GM19438 (cell line): ENCODE data around the gene TXNRD1.
"Not testable (repeated sequence)": the region's sequence is repeated elsewhere in the genome, so short reads cannot be mapped to it uniquely, and the experiment has no call there.

Source experiments
- ATAC-seq: cut with Tn5 transposase; IDR thresholded peaks from one replicate; pipeline ENCODE4 v1.9.1; 2021; ENCODE audit warnings: low read depth; ENCODE audit not compliant: unreplicated experiment

TXNRD1 gene

GRCh38 chr12:104189915-104190555, 25.5 kb upstream of the TXNRD1 start:
- no peak for ATAC-seq

GRCh38 chr12:104190641-104191176, 24.9 kb upstream of the TXNRD1 start:
- ATAC-seq, result no peak

GRCh38 chr12:104197264-104197663, 18.3 kb upstream of the TXNRD1 start:
- ATAC-seq, result no peak

GRCh38 chr12:104199964-104200363, 15.6 kb upstream of the TXNRD1 start:
- ATAC-seq, result no peak

- ATAC-seq, result no peak
Observed at GRCh38 chr12:104201238-104202001, 14.2 kb upstream of the TXNRD1 start.

- ATAC-seq, result no peak
Observed at GRCh38 chr12:104204690-104205480, 10.7 kb upstream of the TXNRD1 start.

- ATAC-seq, result no peak
Observed at GRCh38 chr12:104207416-104208205, 8.0 kb upstream of the TXNRD1 start.

- ATAC-seq, result no peak
Observed at GRCh38 chr12:104212516-104212915, 3.1 kb upstream of the TXNRD1 start.

GRCh38 chr12:104213952-104214351, 1.6 kb upstream of the TXNRD1 start:
- ATAC-seq, result no peak

- ATAC-seq, result no peak
Observed at GRCh38 chr12:104216521-104216924, 944 bp downstream of the TXNRD1 start.

- not testable (repeated sequence) for ATAC-seq
Observed at GRCh38 chr12:104218506-104218905, 2.9 kb downstream of the TXNRD1 start.

- ATAC-seq, result no peak
Observed at GRCh38 chr12:104218935-104219334, 3.4 kb downstream of the TXNRD1 start.

GRCh38 chr12:104219361-104219892, 3.8 kb downstream of the TXNRD1 start:
- ATAC-seq, result no peak

GRCh38 chr12:104219908-104220404, 4.4 kb downstream of the TXNRD1 start:
- no peak for ATAC-seq

GRCh38 chr12:104220931-104221330, 5.4 kb downstream of the TXNRD1 start:
- no peak for ATAC-seq

GRCh38 chr12:104222976-104223375, 7.4 kb downstream of the TXNRD1 start:
- no peak for ATAC-seq

- no peak for ATAC-seq
Observed at GRCh38 chr12:104223712-104224111, 8.1 kb downstream of the TXNRD1 start.

GRCh38 chr12:104226672-104227071, 11.1 kb downstream of the TXNRD1 start:
- ATAC-seq, result no peak

GRCh38 chr12:104230304-104231095, 14.9 kb downstream of the TXNRD1 start:
- ATAC-seq, result no peak
